HG03196 (cell line): ENCODE data around the gene WASL.

Experiments
- ATAC-seq: cut with Tn5 transposase; IDR thresholded peaks from one replicate; pipeline ENCODE4 v1.9.1; 2021; ENCODE audit not compliant: unreplicated experiment

The WASL gene

DNA sequence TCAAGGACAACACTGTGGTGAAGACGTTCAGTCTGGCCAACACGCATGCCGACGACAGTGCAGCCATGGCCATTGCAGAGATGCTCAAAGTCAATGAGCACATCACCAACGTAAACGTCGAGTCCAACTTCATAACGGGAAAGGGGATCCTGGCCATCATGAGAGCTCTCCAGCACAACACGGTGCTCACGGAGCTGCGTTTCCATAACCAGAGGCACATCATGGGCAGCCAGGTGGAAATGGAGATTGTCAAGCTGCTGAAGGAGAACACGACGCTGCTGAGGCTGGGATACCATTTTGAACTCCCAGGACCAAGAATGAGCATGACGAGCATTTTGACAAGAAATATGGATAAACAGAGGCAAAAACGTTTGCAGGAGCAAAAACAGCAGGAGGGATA is 86.5 kb downstream of the WASL start:
- no peak for ATAC-seq

DNA sequence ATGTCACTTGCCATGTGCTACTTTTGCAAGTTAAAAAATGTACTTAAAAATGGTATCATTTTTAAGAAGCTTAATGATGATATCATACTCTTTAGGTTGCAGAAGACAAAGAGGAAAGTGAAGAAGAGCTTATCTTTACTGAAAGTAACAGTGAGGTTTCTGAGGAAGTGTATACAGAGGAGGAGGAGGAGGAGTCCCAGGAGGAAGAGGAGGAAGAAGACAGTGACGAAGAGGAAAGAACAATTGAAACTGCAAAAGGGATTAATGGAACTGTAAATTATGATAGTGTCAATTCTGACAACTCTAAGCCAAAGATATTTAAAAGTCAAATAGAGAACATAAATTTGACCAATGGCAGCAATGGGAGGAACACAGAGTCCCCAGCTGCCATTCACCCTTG is 87.0 kb downstream of the WASL start:
- no peak for ATAC-seq

DNA sequence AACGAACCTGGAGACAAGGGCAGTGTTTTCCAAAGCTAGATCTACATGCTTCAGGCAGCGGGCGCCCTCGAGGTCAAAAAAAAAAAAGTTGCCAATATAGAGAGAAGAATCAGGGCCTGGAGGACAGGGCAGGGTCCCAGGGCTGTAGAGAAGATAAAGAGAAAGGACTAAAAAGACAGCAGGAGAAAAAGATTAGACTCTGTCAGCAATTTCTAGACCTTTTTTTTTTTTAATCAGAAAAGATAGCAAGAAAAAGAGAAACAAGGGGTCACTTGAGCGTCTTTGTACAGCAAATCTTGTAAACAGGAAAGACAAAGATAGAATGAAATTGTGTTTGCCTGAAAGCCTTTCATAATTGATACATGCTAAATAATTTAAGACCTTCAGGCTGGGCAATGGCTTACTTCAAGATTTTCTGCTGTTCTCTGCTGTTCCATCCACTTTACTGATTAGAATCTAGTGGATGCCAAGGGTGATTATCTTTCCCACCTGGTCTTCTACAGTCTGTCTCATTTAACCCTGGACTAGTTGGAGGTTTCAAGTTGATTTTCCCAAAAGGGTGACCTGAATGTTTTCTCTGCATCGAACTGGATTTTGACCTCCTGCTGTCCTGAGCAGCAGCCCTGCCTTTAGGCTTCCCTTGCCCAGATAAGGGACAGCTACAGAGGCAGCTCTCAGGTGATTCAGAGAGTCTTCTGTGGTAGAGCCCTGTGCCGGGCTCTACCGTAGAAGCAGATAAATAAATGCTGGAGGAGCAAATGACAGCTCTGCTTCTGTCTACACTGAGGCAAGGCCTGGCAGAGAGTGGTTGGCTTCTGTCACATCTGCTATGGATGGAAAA is 88.1 kb downstream of the WASL start:
- ATAC-seq, result no peak

DNA sequence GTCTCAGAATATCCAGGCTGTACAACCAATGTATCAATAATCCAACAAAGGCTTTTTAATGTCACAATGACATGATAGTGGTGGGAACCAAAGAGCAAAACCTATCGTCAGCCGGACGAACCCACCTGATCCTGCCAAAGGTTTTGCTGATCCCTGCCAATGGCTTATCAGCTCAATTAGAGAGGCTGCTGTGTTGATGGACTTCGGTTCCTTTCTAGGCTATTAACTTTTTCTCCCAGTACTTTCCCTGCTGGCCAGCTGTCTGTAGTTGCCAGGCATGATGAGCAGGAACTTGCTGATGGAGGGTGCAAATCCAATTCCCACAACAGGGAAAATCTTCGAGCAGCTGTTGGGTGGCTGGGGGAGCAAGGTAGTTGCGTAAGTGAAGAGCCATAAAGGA is 90.8 kb downstream of the WASL start:
- ATAC-seq, result no peak

DNA sequence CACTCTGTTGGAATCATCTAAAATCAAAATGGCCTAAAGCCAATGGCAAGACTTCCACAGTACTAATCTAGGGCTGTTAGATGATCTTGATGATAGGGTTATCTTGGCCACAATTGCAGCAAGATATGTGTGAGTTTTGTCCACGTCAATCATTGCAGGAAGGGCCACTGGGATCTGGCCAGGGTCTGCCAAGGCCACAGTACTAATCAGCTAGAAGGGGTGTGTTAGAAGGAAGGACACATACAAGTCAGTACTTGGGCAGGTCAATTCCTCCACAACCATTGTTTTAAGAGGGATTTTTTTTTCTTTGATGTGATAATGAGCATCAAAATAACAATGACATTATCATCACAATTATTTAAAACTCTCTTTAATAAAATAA is 91.5 kb downstream of the WASL start:
- no peak for ATAC-seq

DNA sequence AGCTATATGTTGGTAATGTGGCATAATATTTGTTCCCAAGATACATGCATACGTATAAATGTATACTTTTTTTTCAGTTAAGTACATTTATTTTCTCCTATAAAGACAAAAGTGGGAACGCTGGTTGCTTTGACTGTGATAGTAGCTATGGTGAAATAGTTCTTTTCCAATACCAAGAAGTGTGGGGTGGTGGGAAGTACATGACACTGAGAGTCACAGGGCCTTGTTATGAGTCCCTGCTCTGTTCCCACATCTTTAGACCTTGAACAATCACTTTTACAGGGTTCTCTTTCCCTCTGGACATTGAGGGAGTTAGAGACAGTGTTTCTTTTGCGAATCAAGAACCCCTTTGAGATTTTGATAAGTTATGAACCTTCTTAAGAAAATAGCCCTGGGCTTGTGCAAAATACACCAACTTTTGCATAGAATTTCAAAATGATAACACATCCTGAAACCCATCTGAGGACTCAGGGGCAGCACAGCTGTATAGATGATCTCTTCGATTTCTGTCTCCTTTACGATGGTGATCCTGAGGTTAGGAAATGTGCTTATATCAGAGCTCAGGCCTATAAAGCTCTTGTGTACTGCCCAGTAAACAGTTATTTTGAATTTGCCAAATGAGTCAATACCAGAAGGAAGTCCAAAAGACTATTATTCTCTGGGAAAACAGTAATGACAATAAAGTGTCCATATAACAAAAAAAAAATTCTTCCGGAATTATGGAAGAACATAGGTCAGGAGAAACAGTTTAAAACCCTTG is 92.1 kb downstream of the WASL start:
- no peak for ATAC-seq

DNA sequence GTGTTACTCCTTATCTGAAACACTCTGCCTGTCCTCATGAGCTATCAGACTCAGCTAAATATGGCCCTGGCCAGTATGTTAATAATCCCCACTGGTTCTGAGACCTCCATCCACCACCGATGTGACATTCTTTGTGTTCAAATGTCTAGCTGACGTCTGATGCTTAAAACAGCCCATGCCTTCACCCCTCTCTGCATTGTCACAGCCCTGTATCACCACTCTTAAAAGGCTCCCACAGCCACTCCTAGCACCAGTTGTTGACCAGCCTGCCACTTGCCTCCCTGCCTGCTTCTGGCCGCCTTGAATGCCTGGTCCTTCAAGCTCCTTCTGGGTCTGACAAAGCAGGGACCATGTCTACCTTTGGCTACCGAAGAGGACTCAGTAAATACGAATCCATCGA is 93.2 kb downstream of the WASL start, which contains the start of gene LMOD2:
Gene LMOD2 (plus strand): TSS at position 253 of the 400 bp plus-strand sequence. CDS start 98 bp downstream, at position 351.
- no peak for ATAC-seq

DNA sequence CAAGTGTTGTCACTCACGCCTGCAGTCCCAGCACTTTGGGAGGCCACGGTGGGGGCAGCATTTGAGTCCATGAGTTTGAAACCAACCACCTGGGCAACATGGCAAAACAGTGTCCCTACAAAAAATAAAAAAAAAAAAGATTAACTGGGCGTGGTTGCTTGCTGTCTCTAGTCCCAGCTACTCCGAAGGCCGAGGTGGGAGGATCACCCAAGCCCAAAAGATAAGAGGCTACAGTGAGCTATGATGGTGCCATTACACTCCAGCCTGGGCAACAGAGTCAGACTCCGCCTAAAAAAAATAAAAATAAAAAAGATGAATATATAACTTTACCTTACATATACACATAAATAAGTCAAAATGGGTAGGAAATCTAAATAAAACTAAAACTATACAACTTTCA is 95.6 kb downstream of the WASL start:
- no peak for ATAC-seq

DNA sequence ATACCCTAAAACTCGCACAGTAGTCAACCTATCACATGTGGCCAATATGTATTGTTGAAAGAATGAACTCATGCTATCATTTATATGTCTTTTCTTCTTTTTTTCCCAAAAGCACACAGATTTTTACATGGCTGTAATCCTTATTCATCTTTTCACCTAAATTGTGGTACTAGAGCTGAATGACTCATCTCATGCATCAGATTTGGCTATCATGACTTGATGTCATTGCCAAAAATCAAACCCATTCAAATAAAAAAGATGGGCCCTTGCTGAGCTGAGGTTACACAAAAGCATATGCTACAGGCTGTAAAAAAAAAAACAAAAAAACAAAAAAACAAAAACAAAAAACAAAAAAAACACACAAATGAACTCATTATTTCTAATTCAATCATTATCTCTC is 96.4 kb downstream of the WASL start:
- no peak for ATAC-seq

DNA sequence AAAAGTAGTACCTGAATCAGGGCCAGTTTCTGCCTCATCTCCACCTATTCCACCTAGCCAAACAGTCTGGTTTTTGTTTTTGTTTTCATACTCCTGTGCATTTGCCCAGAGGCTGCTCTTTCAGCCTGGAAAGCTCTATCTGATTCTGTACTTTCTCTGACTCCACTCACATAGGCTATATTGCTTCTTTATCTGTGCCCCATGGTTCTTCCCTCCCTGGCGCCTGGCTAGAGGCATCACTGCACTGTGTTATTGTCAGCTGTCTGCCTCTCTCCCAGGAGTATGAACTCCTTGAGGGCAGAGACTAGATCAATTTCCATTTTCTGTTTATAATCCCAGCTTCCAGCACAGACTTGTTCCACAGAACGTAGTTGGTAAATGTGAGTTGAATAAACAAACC is 98.2 kb downstream of the WASL start:
- no peak for ATAC-seq

DNA sequence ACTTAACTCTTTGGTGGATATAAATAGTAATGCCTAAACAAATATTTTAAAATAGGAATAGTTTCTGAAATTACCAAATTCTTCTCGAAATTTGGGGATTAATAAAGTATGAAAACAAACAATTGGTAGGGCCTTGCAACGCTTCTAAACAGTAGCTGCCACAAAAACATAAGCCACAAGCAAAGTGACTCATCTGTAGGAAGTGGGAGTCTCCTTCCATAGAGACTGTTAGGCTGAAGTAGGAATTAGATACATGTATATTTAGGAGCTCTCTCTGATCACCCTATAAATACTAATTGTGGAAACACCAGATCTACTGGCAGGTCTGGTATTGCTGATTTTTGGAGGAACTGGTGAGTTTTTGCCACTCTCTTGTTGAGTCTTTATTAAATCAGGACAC is 98.8 kb downstream of the WASL start:
- ATAC-seq, result no peak

DNA sequence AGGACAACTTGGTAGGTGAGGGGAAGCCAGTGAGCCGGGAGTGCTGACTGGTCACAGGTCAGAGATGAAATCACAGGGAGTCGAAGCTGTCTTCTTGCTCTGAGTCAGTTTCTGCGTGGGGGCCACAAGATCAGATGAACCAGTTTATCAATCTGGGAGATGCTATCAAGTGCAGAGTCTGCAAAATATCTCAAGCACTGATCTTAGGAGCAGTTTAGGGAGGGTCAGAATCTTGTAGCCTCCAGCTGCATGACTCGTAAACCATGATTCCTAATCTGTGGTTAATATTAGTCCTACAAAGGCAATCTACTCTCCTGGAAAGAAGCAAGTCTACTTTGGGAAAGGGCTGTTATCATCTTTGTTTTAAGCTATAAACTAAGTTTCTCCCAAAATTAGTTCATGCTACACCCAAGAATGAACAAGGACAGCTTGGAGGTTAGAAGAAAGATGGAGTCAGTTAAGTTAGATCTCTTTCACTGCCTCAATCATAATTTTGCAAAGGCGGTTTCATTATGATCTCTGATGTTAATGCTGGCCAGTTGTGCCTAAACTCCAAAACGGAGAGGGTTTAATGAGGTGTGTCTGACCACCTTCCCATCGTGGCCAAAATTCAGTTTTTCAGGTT is 101.6 kb downstream of the WASL start:
- no peak for ATAC-seq

DNA sequence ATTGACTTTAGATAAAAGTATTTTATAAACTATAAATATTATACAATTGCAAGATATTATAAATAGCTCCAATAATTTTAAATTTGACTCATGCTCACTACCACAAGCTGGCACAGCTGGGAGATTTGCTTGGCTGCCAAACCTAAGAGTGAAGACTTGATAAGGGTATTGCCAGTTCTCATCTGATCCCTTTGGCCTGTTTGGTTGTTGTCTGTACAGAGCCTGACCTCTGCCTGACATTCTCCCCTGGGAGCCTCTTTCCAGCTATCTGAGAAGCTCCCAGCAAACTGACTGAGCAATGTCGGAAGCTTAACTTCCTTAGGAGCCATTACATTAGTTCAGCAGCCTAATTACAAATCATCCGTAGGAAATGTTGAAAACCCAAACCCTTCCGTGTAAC is 103.3 kb downstream of the WASL start:
- no peak for ATAC-seq

DNA sequence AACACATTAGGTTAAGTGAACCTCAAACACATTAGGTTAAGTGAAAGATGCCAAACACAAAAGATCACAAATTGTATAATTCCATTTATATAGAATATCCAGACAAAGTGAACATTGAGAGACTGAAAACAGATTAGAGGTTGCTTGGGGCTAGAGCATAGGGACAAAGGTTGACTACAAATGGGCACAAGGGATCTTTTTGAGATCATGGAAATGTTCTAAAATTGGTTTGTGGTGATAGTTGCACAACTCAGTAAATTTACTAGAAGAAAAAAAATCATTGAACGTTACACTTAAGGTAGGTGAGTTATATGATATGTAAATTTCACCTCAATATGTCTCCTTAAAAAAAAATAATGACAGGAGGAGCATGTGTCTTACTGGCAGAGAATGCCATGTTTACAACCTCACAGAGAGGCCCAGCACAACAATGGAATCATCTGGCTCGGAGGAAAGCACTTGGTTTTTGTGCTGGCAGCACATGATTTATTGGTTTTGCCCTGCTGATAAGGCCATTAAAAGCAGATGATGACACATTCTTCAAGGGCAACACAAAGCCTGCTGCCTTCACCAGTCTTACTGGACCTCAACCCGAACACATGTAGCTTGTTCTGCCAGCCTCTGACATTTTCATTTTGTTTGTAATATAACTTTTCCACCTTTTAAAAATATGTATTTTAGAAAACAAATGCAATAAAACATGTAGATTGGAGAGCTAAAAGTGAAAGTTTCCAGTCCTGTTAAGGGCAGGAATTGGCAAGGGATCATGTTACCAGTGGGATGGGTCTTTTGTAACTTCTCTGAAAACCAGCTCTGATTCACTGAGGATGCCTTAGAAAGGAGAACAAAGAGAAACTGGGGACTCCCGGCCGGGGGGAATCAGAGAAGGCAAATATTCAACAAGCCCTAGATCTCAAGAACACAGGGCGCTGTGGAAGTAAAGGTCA is 105.0 kb downstream of the WASL start:
- no peak for ATAC-seq

DNA sequence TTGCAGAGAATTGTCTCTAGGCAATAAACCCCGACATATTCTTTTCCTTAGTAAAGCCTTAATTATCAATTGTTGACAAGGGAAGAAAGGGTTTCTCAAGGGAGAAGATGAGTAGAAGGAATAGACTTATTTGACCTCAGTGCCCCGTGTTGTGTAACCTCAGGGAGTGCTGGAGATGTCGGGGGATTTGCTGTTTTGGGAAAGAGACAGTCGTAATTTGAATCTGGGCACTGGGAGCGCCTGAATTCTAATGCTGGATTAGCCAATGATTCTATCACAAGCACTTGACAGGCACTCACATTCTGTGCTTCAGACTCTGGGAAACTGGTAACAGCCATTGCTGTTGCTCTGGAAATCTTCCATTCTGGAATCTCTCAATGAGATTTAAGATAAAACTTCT is 106.9 kb downstream of the WASL start:
- ATAC-seq, result no peak

DNA sequence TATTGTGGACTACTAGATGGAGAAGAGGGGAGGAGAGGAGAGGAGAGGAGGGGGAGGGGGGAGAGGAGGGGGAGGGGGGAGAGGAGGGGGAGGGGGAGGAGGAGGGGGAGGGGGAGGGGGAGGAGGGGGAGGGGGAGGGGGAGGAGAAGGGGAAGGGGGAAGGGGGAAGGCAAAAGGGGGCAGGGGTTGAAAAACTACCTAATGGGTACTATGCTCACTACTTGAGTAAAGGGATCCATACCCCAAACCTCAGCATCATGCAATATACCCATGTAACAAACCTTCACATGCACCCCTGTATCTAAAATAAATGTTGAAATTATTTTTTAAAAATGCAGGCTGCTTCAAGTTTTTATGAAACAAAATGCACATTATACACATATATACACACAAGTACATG is 108.2 kb downstream of the WASL start:
- ATAC-seq, result no peak

DNA sequence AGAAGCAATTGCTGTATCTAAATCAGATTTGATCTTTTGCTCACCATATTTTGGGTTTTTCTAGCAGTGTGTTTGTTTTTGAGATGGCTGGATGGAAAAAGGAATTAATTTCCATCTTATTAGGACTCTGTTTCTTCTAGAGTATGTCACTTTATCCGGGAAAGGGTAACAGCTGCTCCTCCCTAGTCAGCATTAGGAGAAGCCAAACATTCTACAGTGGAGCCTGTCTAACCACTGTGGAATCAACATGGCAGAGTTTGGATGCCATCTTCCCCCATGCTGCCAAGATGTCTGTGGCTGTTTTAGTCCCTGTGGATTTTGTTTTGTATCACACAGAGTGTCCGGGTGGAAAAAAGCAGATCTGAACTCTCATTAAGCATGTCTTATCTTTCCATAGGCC is 109.2 kb downstream of the WASL start:
- no peak for ATAC-seq

DNA sequence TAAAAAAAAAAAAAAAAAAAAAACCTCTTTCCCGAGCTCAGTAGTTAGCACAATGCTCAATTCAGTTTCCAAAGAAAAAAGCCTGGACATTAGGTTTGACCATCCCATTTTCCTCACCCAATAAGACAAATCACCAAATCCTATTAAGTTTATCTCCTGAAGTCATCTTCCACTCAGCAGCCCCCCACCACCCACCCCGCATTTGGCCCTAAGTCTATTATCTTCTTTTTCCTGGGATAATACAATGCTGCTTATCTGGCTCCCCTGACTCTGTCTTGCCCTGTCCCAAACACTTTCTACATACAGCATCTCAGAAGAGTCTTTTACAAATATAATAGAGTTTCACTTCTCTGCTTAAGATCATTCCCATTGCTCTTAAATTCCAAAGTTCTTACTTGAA is 110.9 kb downstream of the WASL start:
- ATAC-seq, result no peak

DNA sequence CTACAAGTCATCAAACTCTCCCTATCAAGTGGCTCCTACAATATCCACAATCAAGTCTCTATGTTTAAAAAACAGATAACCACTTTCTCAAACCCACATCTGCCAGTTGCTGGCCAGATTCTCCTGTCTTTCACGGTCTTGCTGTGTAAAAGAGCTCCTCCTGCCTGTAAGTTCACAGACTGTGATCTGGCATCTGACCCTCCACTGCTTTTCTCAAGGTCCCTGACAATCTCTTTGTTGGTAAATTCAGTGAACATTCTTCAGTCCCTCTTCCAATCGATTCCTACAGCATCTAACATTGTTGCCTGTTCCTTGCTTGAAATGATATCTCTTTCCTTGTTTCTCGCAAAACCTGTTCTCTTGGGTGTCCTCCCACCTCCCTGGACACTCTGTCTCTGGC is 111.6 kb downstream of the WASL start:
- ATAC-seq, result no peak

DNA sequence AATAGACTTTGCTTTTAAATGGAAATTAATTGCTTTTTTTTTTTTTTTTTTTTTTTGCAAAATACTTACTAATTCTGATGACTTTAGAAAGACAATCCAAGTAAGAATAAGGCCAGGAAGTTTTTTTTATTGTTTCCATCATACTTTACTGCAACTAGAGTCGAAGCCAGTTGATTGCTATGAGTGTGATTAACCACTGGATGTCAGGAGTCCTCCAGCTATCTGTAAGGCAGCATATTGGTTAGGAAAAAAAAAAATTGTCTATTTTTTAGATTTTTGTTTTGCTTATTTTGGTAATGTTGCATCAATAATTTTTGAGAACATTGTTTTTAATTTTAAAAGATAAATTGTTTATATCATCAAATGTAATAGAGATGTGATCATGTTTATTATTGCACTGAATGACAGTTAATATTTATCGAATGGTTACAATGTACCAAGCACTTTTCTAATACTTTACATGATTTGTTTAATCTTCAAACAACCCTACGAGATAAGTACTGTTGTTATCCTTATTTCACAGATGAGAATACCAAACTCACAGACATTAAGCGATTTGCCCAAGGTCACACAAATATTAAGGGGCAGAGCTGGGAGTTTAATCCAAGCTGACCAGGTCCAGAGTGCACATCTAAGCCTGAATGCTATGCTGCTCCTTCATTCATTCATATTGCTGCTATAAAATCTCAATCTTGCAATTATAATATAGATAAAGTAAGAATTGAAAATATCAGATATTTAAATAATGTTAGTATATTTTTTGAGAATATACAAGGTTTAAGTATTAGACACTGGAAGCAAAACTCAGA is 113.0 kb downstream of the WASL start:
- ATAC-seq, result no peak
